NCI-H226 (cell line): Measurements from ENCODE around the gene TTC24.
"Not testable (repeated sequence)": the region's sequence is repeated elsewhere in the genome, so short reads cannot be mapped to it uniquely, and the experiment has no call there.

Source experiments
- DNase-seq: peaks from one replicate; pipeline ENCODE4 v3.0.0-alpha.2; 2015

Gene TTC24

DNA sequence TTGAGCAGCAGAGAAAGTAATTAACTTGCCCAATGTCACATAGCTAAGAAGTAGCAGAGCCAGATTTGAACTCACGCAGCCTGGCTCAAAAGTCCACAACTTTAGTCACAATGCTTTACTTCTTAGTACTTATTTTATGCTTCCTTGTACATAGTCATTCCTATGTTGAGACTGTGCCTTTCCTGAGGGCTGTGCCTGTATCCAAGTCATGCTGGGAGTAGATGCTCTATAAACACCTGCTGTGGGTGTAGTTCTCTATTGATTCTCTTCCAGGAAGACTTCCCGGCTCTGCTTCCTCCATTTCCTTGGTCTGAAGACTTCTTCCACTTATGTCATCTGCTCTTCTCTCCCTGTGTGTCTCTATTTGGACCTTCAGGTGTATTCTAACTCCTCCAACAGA is 23.8 kb upstream of the TTC24 start:
- no peak for DNase-seq

DNA sequence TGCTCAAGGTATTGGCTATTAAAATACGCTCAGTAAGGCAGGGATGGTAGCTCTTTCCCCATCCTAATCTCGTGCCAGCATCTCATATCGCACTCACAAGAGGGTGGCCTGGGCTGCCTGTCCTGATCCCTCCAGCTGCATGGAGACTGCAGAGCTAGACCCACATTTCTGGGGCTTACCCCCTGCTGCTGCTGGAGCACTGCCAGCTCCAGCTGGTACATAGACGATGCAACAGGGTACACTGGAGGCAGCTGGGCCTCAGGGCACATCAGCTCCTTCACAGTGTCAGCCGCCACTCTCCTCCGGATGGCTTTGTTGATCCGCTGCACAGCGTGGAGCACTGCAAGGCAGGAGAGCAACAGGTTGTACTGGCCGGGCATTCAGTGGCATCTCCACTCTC is 23.2 kb upstream of the TTC24 start:
- no peak for DNase-seq

DNA sequence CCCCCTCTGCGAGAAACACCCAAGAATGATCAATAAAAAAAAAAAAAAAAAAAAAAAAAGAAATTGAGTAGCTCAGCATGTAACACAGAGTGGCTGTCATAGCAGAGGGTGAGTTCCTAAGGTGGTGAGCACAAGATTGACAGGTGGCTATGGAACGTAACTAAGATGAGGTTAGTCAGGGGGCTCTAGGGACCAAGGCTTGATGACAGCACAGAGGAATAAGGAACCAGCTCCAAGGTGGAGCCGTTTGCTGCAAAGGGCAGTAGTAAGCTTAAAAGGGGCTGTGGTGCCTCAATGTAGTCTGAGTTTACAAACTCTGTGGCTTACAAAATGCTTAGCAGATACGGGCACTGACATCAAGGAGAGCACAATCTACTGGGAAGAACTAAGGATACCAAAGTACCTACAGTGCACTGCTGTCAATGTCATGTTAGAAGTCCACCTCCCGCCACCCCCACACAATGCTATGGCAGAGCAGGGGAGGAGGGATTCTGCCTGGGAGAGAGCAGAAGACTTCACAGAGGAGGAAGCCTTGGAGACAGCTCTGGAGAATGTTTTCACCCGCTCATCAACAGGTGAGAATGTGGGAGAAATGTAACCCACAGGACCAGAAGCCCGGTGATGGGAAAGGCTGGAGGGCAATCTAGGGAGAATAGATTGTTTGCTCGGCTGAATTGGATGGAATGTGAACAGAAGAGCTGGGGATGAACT is 20.3 kb upstream of the TTC24 start:
- DNase-seq, result no peak

DNA sequence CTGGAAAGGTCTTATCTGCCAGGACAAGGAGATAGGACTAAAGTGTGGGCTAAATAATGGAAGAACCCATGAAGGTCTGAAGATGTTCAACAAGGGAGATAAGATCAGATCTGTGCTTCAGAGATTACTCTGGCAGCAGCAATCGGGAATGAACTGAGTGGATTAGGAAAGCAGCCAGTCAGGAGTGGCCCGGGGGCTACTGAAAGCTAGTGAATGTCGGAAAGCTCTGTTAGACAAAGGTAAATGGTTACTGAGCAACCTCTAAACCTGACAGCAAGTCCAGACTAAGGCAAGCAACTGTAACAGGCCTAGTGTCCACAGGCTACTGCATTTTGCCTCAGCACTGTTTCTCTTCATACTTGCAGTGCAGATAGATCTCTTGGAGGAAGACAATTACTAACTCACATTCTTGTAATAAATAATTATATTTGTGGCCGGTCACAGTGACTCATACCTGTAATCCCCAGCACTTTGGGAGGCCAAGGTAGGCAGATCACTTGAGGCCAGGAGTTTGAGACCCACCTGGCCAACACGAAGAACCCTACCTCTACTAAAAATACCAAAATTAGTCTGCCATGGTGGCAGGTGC is 19.6 kb upstream of the TTC24 start:
- no peak for DNase-seq

DNA sequence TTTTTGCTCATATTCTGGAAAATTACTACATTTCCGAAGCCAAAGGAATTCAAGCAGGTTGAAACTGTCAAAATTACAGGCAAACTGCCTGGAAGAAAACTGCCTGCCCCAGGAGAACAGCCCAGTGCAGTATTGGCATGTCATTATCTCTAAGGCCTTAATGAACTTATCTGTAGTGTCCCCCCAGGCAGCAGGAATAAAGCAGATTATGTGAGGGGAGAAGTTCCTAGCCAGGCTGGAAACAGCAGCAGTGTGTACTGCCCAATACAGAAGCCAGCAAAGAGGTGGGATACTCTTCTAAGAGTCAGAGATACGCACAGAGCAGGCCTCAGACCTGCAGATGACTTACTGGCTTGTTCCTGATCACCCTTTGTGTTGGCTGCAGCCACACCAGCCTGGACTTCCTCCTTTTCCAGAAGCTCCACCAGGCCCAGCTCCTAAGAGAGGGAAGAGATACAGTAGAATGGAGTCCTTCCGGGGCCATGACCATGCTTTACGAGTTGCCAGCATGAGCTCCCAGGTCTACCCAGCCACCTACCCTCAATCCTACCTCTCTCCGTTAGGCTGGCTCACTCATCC is 18.8 kb upstream of the TTC24 start:
- no peak for DNase-seq

DNA sequence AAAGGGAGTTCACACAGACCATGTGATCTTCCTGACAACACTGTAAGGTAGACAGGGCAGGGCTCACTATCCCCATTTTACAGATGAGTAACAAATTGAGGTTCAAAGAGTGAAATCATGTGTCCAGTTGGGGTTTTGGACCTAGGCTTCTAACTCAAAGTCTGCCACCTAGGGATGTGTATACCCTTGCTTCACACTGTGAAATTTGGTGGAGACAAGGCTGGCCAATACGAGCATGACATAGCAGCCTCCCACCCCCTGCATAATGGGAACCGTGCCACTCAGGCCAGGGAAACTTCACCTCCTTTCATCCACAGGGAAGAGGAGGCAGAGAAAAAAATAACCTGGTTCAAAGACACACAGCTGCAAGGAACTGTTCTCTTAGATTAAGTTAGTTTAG is 14.0 kb upstream of the TTC24 start:
- no peak for DNase-seq

DNA sequence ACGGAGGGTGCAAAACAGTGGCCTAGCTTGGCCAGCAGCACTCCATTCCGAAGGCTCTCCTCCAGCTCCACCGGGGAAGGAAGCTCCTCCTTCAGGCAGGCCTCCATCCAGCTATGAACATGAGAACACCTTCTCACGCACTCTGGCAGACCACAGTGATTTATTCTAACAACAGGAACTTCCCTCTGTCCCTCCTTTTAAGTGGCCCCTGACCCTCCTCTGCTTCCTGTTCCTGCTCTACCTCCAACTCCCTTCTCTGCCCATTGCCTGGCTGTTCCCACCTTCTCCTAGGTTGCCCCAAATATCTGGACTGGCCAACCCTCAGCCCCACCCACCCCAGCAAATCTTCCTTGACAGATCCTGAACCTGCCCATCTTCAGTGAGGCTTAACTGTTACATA is 13.1 kb upstream of the TTC24 start:
- DNase-seq, result no peak

DNA sequence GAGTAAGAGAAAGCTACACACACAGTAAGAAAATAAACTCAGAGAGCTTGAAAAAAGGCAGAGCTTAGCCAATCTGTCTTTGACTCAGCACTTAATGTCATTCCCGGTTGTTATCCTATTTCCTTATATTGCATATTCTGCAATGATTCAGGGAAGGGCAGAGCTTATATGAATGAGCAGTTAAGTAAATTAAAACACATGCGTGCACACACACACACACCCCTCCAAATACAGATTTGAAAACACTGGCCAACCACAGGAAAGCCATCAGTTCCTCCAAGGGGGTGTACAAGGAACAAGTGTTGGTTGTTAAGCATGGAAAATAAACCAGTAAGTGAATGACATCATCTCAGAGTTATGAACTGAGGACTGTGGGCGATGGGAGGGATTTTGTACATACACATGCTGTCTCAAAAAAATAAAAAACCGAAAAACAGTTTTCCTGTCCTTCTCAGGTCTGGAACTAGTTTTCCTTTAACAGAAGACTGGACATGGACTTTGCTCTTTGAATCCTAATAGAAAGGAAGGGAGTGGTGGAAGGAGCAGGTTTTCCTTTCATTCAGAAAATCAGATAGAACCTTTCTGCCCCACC is 8.2 kb upstream of the TTC24 start:
- DNase-seq, result peak; percentile 66

DNA sequence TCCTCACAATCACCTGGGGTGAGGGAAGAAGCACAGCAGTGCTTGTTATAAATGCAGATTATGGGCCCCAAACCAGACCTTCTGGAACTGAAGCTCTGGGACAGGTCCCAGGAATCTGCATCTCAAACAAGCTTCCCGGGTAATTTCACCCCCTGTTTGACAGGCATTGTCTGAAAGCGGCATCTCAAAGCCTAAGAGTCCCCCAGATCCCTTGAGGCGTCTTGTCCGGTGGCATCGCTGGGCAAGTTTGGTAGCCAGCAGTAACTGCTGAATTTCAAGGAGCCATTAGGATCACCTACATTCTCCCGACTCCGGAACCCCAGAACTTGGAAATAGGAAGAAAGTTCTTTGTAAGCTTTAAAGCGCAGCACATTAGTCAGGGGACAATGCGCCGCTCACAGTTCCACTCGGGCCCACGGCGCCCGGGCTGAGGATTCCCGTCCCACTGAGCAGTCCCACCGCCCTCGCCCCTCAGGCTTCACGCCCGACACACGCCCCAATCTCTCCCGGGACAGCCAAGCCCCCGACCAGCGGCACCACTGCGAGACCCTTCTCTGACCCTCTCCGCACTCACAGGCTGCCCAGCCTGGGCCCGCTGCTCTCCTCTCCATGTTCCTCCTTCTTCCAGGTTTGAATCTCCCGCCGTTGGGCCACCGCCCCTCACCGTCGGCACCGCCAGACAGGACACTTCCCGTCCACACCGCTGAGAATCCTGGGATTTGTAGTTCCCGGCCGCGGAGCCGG is 7.4 kb upstream of the TTC24 start, which contains the start of gene IQGAP3:
Gene IQGAP3, minus strand, starts transcription at position 647 of the 744 bp plus-strand sequence. Its CDS starts 36 bp downstream, at position 611.
- peak; percentile 84 for DNase-seq

DNA sequence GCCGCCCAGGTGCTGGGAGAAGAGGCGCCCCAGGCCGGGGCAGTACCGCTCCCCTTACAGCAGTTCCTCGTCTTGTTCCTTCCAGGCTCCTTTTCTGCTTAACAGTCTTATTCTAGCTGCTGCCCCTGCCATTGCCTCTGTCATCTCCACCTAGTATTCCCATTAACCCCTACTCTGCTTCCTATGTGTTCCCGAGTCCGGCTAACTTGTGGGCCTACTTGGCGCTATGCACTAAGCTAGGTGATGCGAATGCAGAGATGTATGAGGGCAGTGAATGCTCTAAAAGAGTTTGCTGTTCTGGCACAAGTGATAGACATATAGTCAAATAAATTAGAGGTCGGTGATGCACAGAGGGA is 6.9 kb upstream of the TTC24 start:
- DNase-seq, result no peak

DNA sequence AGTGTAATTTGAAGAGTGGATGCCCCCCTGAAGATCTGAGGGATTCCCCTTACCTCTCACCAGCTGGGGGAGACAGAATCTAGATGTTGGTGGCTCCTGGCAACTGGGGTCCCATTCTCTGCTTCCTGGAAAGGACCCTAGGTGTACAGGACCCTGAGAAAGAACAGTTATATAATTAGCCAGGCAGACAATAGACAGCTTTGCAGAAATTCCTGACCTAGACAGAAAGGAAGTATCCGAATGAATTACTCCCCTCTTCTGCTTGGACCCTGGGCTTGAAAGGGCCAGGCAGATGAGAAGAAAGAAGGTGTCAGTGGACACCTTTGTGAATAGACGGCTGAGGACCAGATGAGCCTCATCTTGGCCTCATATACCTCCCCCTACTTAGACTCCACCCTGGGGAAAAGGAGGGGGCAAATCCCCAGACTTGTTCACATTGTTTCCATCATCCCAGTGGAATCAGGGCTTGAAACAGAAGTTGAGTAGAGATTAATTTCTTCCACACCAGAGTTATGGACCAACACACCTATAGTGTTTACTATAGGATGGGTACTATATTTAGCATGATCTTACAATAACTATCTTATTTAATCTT is 5.4 kb upstream of the TTC24 start:
- no peak for DNase-seq

DNA sequence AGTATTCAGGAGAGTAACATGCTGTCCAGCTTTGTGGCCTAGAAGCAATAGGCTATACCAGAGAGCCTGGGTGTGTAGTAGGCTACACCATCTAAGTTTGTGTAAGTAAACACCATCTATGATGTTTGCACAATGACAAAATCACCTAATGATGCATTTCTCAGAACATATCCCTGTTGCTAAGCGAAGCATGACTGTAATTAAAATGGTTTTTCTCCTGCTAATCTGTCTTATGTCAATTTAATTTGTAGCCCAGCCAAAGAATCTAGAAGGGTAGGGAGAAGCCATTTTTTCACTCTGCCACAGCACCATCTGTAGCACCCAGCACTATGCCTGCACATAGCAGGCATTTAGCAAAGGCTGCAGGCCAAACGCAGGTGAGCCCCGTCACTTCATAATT is 2.0 kb upstream of the TTC24 start:
- DNase-seq, result no peak

DNA sequence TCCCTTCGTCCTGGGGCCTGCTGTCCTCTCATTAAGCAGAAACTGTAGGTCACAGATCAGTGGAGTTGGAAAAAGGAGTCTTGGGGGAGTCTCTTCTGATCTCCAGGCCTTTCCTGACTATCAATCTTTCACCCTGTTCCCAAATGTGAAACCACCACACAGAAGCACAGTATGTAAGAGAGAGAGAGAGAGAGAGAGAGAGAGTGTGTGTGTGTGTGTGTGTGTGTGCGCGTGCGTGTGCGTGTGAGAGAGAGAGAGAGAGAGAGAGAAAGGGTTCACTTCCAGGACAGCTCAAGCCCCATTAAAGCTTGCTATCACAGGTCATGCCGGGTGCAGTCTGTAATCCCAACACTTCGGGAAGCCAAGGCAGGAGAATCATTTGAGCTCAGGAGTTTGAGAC is 1.5 kb upstream of the TTC24 start:
- no peak for DNase-seq

DNA sequence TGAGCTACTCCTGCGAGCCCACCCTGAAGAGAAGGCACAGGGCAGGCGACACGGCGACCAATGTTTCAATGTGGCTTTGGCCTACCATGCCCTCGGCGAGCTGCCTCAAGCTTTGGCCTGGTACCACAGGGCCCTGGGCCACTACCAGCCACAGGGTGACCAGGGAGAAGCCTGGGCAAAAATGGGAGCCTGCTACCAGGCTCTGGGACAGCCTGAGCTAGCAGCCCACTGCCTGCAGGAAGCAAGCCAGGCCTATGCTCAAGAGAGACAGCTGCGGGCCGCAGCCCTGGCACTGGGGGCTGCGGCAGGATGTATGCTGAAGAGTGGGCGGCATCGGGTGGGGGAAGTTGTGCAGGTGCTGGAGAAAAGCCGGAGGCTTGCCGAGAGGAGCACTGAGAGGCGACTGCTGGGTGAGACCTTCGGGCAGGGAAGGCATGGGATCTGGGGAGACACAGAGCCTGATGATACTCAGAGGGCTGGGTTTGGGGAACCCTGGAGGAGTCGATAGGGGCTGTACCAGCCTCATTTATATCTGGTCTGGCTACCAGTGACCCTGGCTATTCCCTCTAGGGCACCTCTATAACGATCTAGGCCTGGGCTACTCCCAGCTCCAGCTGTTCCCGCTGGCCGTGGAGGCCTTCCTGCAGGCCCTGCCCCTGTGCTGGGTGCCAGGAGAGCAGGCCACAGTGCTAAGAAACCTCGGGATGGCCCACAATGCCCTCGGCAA is 2.3 kb downstream of the TTC24 start:
- no peak for DNase-seq

DNA sequence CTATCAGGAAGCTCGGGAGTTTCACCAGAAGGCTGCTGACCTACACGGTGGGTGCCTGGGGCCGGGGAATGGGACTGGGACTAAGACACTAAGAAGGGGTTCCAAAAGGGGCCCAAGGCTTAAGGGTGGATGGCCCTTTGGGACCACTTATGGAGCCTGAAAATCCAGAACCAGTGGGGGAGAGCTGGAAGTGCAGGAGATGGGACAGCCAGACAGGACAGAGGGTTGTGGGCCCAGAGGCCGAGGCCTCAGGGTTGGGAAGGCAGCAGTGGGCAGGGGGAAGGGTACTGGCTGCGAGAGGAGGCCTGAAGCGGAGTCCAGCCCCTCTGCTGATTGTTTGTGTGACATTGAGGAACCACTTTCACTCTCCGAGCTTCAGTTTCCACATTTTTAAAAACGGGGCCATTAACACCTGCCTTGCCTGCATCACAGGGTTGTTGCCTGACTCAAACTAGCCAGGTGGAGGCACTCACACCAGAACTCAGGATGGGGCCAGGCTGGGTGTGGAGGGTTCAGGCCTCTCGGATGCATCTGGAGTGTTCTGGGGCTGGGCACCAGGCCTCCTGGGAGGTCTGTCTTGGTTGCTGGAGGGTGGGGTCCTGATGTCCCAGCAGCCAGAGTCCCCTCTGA is 3.0 kb downstream of the TTC24 start:
- no peak for DNase-seq

DNA sequence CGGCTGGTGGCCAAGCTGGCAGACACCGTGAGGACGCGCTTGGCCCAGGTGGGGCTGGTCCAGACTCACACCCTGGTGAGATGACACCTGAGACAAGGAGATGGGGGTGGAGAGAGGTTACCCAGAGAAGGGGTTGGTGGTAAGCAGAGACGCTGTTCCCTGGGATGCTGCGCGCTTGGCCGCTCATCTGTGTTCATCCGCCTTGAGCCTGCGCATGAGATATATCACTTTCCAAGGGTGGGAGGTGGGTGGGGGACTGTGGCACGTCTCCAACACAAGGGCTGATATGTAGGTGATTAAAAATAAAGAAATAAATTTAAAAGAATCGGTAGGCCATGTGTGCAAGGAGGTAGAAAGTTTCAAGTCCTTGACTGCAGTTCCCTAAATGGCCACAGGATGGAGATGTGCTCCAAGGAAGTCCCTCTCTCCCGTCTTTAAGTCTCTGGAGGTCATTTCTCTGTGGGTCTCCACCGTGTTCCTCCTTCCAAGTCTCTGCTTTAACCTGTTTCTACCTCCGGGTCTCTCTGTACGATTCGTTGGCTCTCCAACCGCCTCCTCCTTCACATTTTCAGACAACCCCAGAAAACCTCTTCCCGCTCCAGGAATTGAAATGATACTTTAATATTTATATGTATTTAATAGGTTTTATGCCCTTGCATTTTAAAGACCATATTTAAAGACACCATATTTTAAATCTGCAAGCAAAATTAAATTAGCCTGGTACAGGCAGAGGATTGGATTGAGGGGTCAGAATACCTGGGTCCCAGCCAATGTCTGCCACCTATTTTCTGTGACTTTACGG is 4.5 kb downstream of the TTC24 start:
- DNase-seq, result peak; percentile 42

DNA sequence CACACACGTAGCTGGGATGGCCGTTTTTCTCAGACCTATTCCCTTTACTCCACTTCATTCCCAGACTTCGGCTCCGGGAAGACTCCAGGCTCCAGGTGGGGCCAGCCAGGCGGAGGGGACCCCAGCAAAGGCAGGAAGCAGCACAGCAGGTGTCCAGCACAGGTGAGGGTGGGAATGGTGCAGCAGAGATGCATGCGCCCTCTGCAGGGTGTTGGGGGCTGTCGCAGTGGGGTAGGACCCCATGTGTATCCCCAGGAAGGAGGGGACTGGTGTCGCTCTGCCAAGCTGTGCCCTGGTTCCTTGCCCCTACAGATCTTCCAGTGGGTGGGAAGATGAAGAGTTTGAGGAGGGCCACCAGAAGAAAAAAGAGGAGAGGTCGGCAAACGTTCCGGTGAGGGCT is 5.3 kb downstream of the TTC24 start:
- DNase-seq, result no peak

DNA sequence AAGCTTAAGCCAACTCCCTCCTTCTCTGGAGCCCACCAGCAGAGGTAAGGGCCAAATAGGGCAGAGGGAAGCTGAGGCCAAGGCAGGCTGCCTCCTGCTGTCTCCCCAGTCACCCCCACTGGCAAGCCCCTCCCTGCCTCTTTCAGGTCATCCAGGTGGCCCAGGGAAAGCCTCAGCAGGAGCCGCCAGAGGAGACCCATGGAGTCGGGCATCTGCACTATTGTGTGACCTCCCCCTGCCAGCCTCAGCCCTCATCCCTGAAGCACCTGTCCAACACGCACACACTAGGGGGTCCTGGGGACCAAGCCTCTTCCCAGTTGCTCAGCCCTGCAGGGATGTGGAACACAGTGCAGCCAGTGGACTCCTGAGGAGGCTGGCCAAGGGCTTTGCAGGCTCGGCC is 6.8 kb downstream of the TTC24 start:
- no peak for DNase-seq

DNA sequence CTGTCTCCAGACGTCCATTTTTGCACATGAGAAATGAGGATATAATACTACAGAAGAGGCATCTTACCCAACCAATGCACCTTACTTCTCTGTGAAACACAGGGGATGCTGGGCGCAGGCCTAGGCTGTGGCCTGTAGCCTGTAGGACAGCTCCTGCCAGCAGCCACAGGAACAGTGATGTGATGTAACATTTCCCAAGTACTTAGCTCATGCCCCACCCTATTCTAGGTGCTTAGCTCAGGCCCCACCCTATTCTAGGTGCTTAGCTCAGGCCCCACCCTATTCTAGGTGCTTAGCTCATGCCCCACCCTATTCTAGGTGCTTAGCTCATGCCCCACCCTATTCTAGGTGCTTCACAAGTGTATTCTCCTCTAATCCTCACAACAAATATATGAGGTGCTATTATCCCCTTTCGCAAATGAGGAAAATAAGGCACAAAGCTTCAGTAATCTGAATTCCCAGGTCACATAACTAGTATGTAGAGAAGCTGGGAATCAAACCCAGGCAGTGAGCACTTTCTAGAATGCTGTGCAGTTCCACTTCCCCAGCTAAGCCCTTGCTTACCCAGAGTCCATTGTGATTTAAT is 7.5 kb downstream of the TTC24 start:
- DNase-seq, result no peak

DNA sequence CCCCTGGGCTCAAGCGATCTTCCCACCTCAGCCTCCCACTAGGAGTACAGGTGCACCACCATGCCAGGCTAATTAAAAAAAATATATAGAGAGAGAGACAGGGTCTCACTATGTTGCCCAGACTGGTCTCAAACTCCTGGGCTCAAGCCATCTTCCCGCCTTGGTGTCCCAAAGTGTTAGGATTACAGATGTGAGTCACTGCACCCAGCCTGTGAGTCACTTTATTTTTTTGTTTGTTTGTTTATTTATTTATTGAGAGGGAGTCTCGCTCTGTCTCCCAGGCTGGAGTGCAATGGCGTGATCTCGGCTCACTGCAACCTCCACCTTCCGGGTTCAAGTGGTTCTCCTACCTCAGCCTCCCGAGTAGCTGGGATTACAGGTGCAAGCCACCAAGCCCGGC is 8.4 kb downstream of the TTC24 start:
- not testable (repeated sequence) for DNase-seq

DNA sequence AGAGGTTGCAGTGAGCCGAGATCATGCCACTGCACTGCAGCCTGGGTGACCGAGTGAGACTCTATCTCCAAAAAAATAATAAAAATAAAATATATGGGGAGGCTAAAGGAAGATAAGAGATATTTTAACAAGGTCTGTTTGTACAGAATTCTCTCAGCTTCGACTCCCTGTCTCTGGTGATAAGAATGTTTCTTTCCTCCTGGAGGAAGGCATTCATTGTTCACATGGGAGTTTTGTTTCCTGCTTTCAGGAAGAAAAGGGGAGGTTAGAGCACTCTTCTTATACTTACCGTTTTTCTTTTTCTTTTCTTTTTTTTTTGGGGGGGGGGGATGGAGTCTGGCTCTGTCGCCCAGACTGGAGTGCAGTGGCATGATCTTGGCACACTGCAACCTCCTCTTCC is 10.0 kb downstream of the TTC24 start:
- DNase-seq, result no peak
